HCT116 (cell line): Measurements from ENCODE around the gene ZNF536. TPM values are rescaled to one million over a fixed set of nuclear protein-coding genes. Genes with fewer than 3 reads are reported as not detected.

Experiments used
- ATAC-seq: fragments of 200-7000 bp; cut with Tn5 transposase; 2 replicates; pipeline ENCODE4 v1.9.1; 2020; ENCODE audit warnings: mild to moderate bottlenecking, moderate library complexity
- BruUV-seq: library from RNA; stranded (reverse); fragments of 400-500 nt; replicated peaks from 2 replicates; lab custom pipeline; 2021; lab: Mats Ljungman, UMichigan
- CTCF ChIA-PET: fragments of 300-600 bp; sonication (Branson Sonifier 250); formaldehyde crosslinking; loops from one replicate; lab custom pipeline; 2021; ENCODE audit warnings: antibody characterized with exemption; lab: Charles Lee
- POLR2A ChIA-PET: fragments of 300-600, 350-600 bp; sonication (Branson Sonifier 250); formaldehyde crosslinking; loops from one replicate; lab custom pipeline; 2021; ENCODE audit warnings: antibody characterized with exemption; lab: Charles Lee
- RAD21 ChIA-PET, 2 experiments: fragments of 300-600 bp; sonication (Branson Sonifier 250); formaldehyde crosslinking; loops; one replicate each; lab custom pipeline; 2023; ENCODE audit warnings: low total read pairs in 2 of 2; ENCODE audit not compliant: uncharacterized antibody in 2 of 2, unreplicated experiment in 2 of 2, low non-redundant PET in 1 of 2; lab: Charles Lee
- DNase-seq: peaks from one replicate; pipeline ENCODE4 v3.0.0-alpha.2; 2010; ENCODE audit warnings: low read depth, low spot score
- H2AFZ ChIP-seq: fragments of 200-600 bp; shearing (Covaris generic), sonication (generic); 2 replicates; pipeline ENCODE4 v1.6.1; 2017; ENCODE audit warnings: low read depth, mixed run types, mixed read lengths, antibody characterized with exemption, low read length; ENCODE audit not compliant: poor library complexity, severe bottlenecking
- H3K27ac ChIP-seq: 2 replicates; pipeline ENCODE4 v1.5.1; 2012; ENCODE audit warnings: low read depth, low read length
- H3K27me3 ChIP-seq: fragments of 200-600 bp; sonication (generic); 2 replicates; pipeline ENCODE4 v1.6.1; 2016; ENCODE audit warnings: mixed run types, low read length, mixed read lengths; ENCODE audit not compliant: insufficient read depth
- H3K36me3 ChIP-seq, 2 experiments: fragments of 200-500 bp in 1 of 2; fragments of 200-600 bp in 1 of 2; sonication (Bioruptor generic) in 1 of 2; sonication (generic) in 1 of 2; 2 replicates each; pipeline versions ENCODE4 v1.5.1 to v1.6.1; 2014 to 2016; ENCODE audit warnings: low read length in 2 of 2, inconsistent platforms in 1 of 2, mixed read lengths in 1 of 2, mixed run types in 1 of 2; ENCODE audit not compliant: insufficient read depth in 2 of 2, control insufficient read depth in 1 of 2
- H3K4me1 ChIP-seq, 2 experiments: fragments of 200-600 bp in 1 of 2; sonication (generic) in 1 of 2; 2 replicates each; pipeline versions ENCODE4 v1.5.1 to v1.6.1; 2012 to 2017; ENCODE audit warnings: low read length in 2 of 2, inconsistent platforms in 1 of 2, mild to moderate bottlenecking in 1 of 2, mixed read lengths in 1 of 2, mixed run types in 1 of 2, moderate library complexity in 1 of 2; ENCODE audit not compliant: insufficient read depth in 2 of 2, control insufficient read depth in 1 of 2
- H3K4me2 ChIP-seq: fragments of 200-600 bp; sonication (generic); 2 replicates; pipeline ENCODE4 v1.6.1; 2017; ENCODE audit warnings: mixed run types, low read length, mixed read lengths
- H3K4me3 ChIP-seq, 2 experiments: fragments of 200-600 bp in 1 of 2; sonication (generic) in 1 of 2; replicated peaks in 1 of 2; 2 replicates each; pipeline ENCODE4 v1.5.1; 2011 to 2016; ENCODE audit warnings: low read length in 2 of 2, control low read depth in 1 of 2, low read depth in 1 of 2, mild to moderate bottlenecking in 1 of 2, mixed read lengths in 1 of 2, mixed run types in 1 of 2
- H3K79me2 ChIP-seq: fragments of 200-600 bp; sonication (generic); 2 replicates; pipeline ENCODE4 v1.6.1; 2017; ENCODE audit warnings: mild to moderate bottlenecking, mixed run types, low read length, moderate library complexity, mixed read lengths; ENCODE audit not compliant: insufficient read depth
- H3K9ac ChIP-seq: fragments of 200-600 bp; sonication (generic); 2 replicates; pipeline ENCODE4 v1.6.1; 2016; ENCODE audit warnings: low read length, mixed read lengths
- H3K9me2 ChIP-seq: fragments of 200-600 bp; sonication (generic), shearing (Covaris generic); 2 replicates; pipeline ENCODE4 v1.6.1; 2017; ENCODE audit warnings: mixed run types, mild to moderate bottlenecking, moderate library complexity; ENCODE audit not compliant: insufficient read depth
- H3K9me3 ChIP-seq, 2 experiments: fragments of 200-500 bp in 1 of 2; fragments of 200-600 bp in 1 of 2; sonication (Bioruptor generic) in 1 of 2; sonication (generic) in 1 of 2; 2 replicates each; pipeline ENCODE4 v1.6.1; 2014 to 2017; ENCODE audit warnings: low read length in 2 of 2, mixed read lengths in 2 of 2, inconsistent platforms in 1 of 2, low read depth in 1 of 2, mild to moderate bottlenecking in 1 of 2, mixed run types in 1 of 2, moderate library complexity in 1 of 2; ENCODE audit not compliant: control insufficient read depth in 1 of 2, insufficient read depth in 1 of 2
- H4K20me1 ChIP-seq: fragments of 200-600 bp; sonication (generic), shearing (Covaris generic); 2 replicates; pipeline ENCODE4 v1.6.1; 2017; ENCODE audit warnings: mixed run types, mild to moderate bottlenecking, moderate library complexity; ENCODE audit not compliant: insufficient read depth
- JUND ChIP-seq: IDR thresholded peaks from 2 replicates; pipeline ENCODE4 v1.6.1; 2012
- SRF ChIP-seq: IDR thresholded peaks from 2 replicates; pipeline ENCODE4 v1.6.1; 2012; ENCODE audit warnings: low read depth
- YY1 ChIP-seq: IDR thresholded peaks from 2 replicates; pipeline ENCODE4 v1.6.1; 2011; ENCODE audit warnings: low read length, low read depth, moderate library complexity, mild to moderate bottlenecking; ENCODE audit not compliant: insufficient replicate concordance; ENCODE audit errors: extremely low read depth
- ZBTB33 ChIP-seq: IDR thresholded peaks from 2 replicates; pipeline ENCODE4 v1.6.1; 2011; ENCODE audit warnings: mild to moderate bottlenecking, low read length, moderate library complexity; ENCODE audit not compliant: insufficient replicate concordance; ENCODE audit errors: extremely low read depth
- intact Hi-C: fragments of 100-400 bp; cut with micrococcal nuclease; formaldehyde crosslinking; loops from 2 replicates; pipeline ENCODE4 v1.10.0; 2022
- total RNA-seq: library from RNA; stranded (reverse); gene quantifications from one replicate; pipeline ENCODE4 v1.2.1, GENCODE V29; 2021; ENCODE audit not compliant: unreplicated experiment

Gene ZNF536
- total RNA-seq, 1 experiment from 2014 or later: not detected

DNA sequence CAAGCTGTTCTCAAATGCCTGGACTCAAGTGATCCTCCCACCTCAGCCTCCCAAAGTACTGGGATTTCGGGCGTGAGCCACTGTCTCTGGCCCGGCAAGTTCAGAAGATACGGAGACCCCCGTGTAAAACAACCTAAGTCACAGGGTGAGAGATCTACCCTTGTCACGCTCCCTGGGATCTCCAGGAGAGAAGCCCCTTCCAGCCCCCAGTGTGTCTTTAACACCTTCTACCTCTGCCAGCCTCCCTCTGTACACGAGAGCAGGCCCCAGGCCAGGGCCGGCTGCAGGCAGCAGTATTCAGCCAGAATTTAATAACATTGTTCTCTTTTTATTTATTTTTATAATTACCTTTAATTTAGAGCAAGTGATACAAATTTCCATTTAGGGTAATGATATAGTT lies 49.4 kb downstream of the ZNF536 start:
- RAD21 ChIA-PET: no interaction called here
- POLR2A ChIA-PET: no interaction called here
- CTCF ChIA-PET: no interaction called here
- peaks cover 23% of the 10 kb centered on the region for H3K27me3 ChIP-seq
- DNase-seq: no peak
- no peaks in the 10 kb centered on the region for H3K79me2 ChIP-seq
- H3K36me3 ChIP-seq: no peaks in the 10 kb centered on the region
- TF ChIP-seq SRF: no peak
- TF ChIP-seq JUND: no peak
- TF ChIP-seq YY1: no peak
- no TSS peak for BruUV-seq
- H4K20me1 ChIP-seq: no peaks in the 10 kb centered on the region
- H3K4me2 ChIP-seq: no peak overlapping the region
- no peak for ATAC-seq
- H3K9me3 ChIP-seq: no peaks in the 10 kb centered on the region
- H3K27ac ChIP-seq: no peak overlapping the region
- no peak overlapping the region for H3K9ac ChIP-seq
- intact Hi-C loops: no loop called here
- no peak overlapping the region for H3K4me3 ChIP-seq
- no peak overlapping the region for H2AFZ ChIP-seq
- H3K9me2 ChIP-seq: no peaks in the 10 kb centered on the region
- no peaks in the 10 kb centered on the region for H3K4me1 ChIP-seq

- BruUV-seq: no TSS peak
- intact Hi-C loops: no loop called here
Measured at GRCh38 chr19:30423481-30423880, 51.3 kb downstream of the ZNF536 start.

More at GRCh38 chr19:30423481-30423880, 51.3 kb downstream of the ZNF536 start:
- H3K4me2 ChIP-seq: no peak overlapping the region
- H3K36me3 ChIP-seq: no peaks in the 10 kb centered on the region
- H3K9me3 ChIP-seq: no peaks in the 10 kb centered on the region
- no peak overlapping the region for H3K9ac ChIP-seq
- H2AFZ ChIP-seq: no peak overlapping the region
- peaks cover 15% of the 10 kb centered on the region; the same call in 1 of the 2 replicates for H3K27me3 ChIP-seq
- no peak for TF ChIP-seq ZBTB33
- TF ChIP-seq, all 23 proteins: peak for 0
- Histone ChIP-seq H3K4me3 (no peak overlapping the region), H3K4me1 (no peaks in the 10 kb centered on the region), H3K9me2 (no peaks in the 10 kb centered on the region), H4K20me1 (no peaks in the 10 kb centered on the region), H3K27ac (no peak overlapping the region), H3K79me2 (no peaks in the 10 kb centered on the region)
- no peak for ATAC-seq
- DNase-seq: no peak
- CTCF ChIA-PET: no interaction called here
- POLR2A ChIA-PET: no interaction called here
- RAD21 ChIA-PET: no interaction called here
